ENCODE results near the gene EDAR. TPM values are rescaled to one million over a fixed set of nuclear protein-coding genes. Genes with fewer than 3 reads are reported as not detected.

Gene EDAR
- total RNA-seq, 1 donor from 2014 or later = not detected

DNA sequence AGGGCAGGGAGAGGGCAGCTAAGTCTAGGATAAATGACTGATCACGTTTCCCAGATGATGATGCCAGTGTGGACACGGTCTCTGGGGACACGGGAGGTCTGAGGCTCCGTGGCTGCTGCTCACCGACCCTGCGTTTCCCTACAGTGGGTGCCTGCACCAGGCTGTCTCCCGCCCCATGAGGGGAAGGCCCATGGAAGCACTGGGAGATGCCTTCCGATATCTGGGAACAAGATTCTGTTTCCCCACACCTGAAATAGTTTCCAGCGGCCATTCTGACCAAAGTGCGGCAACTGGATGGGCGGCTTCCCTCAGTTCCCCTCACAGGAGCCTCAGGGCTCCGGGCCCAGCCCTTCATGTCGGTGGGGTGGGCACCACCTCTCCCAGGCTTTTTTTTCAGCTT, 83.1 kb downstream of the EDAR start:
- H3K4me1 Mint-ChIP-seq = no peaks in the 10 kb centered on the region
- TF ChIP-seq CTCF (conservative IDR thresholded peaks at IDR 0.05) = no peak
- H3K9me3 Mint-ChIP-seq = peaks cover 7% of the 10 kb centered on the region

DNA sequence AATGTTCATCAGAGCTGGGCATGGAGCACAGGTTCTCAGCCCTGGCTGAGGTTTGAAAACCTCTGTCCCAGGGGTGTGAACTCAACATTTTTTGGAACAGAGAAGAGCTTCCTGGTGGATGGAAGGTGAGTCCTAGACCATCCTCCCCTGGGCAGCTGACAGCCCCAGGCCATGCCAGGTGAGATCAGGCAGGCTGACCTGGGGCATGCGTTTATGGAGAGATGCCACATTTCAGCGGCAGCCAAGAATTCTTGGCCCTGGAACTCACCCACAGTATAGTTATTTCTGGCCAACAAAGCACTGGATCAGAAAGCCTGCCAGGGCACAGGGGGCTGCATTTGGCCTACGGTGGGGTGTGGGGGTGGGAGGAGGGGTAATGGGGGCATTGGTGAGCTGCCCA, 83.8 kb downstream of the EDAR start:
- H3K4me1 Mint-ChIP-seq = no peaks in the 10 kb centered on the region
- no peak for TF ChIP-seq CTCF (conservative IDR thresholded peaks at IDR 0.05)
- no peak overlapping the region for H3K27ac Mint-ChIP-seq (ENCODE audit: unreplicated experiment)

More for the DNA sequence above, 83.1 kb downstream of the EDAR start:
- DNase-seq (ENCODE audit: low read depth, low spot score) = no peak
- H3K4me3 Mint-ChIP-seq = no peak overlapping the region
- no peaks in the 10 kb centered on the region for H3K27me3 Mint-ChIP-seq (ENCODE audit: low read depth)
- no peak overlapping the region for H3K27ac Mint-ChIP-seq (ENCODE audit: unreplicated experiment)
- H3K36me3 Mint-ChIP-seq (ENCODE audit: low read depth) = peaks cover 6% of the 10 kb centered on the region

DNA sequence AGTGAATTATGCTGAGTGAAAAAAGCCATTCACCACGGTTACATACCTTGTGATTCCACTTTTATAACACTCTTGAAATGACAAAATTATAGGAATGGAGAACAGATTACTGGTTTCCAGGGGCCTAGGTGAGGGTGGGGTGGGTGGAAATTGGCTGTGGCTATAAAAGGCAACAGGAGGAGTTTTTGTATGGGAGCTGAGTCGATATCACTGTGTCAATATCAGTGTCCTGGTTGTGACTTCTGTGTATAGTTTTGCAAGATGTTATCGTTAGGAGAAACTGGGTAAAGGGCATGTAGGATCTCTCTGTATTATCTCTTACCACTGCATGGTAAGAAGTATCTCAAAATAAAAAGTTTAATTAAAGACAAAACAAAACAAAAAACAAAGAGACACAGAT, 84.3 kb downstream of the EDAR start:
- no peaks in the 10 kb centered on the region for H3K27me3 Mint-ChIP-seq (ENCODE audit: low read depth)
- no peak for TF ChIP-seq CTCF (conservative IDR thresholded peaks at IDR 0.05)
- no peak overlapping the region for H3K4me3 Mint-ChIP-seq
- peaks cover 7% of the 10 kb centered on the region for H3K9me3 Mint-ChIP-seq
- DNase-seq (ENCODE audit: low read depth, low spot score) = no peak
- H3K4me1 Mint-ChIP-seq = no peaks in the 10 kb centered on the region
- no peak overlapping the region for H3K27ac Mint-ChIP-seq (ENCODE audit: unreplicated experiment)
- H3K36me3 Mint-ChIP-seq (ENCODE audit: low read depth) = peaks cover 8% of the 10 kb centered on the region

More for the DNA sequence above, 83.8 kb downstream of the EDAR start:
- Mint-ChIP-seq H3K4me3 (no peak overlapping the region), H3K9me3 (peaks cover 7% of the 10 kb centered on the region), H3K27me3 (ENCODE audit: low read depth) (no peaks in the 10 kb centered on the region), H3K36me3 (ENCODE audit: low read depth) (peaks cover 6% of the 10 kb centered on the region)
- DNase-seq (ENCODE audit: low read depth, low spot score) = no peak

DNA sequence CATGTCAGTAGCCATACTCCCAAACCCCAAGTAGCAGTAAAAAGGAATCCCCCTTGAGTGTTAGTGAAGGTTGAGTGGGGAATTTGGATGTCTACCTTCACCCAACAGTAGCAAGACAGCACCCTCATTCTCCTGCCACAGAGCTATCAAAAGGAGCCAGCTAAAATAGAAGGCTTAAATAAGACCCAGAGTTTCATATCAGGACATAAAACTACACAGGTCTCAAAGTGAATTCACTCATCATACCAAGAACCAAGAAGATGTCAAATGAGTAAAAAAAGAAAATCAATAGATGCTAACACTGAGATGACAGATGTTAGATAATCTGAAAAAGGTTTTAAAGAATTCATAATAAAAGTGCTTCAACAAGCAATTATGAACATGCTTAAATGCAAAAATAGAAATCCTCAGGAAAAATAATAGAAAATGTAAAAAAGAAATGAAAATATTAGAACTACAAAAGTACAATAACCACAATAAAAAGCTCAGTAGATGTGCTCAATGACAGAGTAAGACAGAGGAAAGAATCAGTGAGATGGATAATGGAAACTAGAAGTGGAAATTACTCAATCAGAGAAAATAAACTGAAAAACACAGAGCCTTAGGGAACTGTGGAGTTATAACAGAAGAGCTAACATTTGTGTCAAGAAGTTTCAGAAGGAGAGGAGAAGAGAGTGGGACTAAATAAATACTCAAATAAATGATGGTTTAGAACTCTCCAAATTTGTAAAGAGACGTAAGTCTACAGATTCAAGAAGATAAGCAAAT, 90.5 kb downstream of the EDAR start:
- no peak for TF ChIP-seq CTCF (conservative IDR thresholded peaks at IDR 0.05)
- Mint-ChIP-seq H3K9me3 (peaks cover 7% of the 10 kb centered on the region), H3K4me3 (no peak overlapping the region), H3K27ac (ENCODE audit: unreplicated experiment) (no peak overlapping the region), H3K4me1 (no peaks in the 10 kb centered on the region), H3K27me3 (ENCODE audit: low read depth) (no peaks in the 10 kb centered on the region), H3K36me3 (ENCODE audit: low read depth) (peaks cover 11% of the 10 kb centered on the region)
- no peak for DNase-seq (ENCODE audit: low read depth, low spot score)

DNA sequence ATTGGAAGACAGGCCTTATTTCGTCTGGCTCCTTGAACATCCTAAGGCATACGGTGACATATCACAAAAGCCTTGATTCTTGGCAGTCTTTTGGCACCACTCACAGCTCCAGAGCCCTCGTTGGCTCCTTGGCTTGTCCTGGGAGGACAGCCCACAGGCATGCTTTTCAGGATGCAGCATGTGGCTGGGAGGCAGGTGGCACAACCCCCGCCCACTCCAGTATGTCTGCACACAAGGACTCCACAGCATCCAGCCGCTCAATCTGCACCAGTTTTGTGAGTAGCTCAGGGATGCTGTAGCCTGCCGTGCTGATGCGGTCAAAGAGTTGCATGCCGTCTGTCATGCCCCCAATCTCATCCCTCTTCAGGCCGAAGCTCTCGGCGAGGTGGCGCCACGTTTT, 92.3 kb downstream of the EDAR start:
- peaks cover 5% of the 10 kb centered on the region for H3K9me3 Mint-ChIP-seq
- no peak overlapping the region for H3K27ac Mint-ChIP-seq (ENCODE audit: unreplicated experiment)
- H3K36me3 Mint-ChIP-seq (ENCODE audit: low read depth) = peaks cover 10% of the 10 kb centered on the region
- no peak for TF ChIP-seq CTCF (conservative IDR thresholded peaks at IDR 0.05)
- H3K4me1 Mint-ChIP-seq = no peaks in the 10 kb centered on the region
- H3K4me3 Mint-ChIP-seq = no peak overlapping the region
- DNase-seq (ENCODE audit: low read depth, low spot score) = no peak
- H3K27me3 Mint-ChIP-seq (ENCODE audit: low read depth) = no peaks in the 10 kb centered on the region

Data from neural crest cell (in vitro differentiated cells).